HepG2 (cell line): ENCODE measurements around the gene ESYT1. TPM values are rescaled to one million over a fixed set of nuclear protein-coding genes. Genes with fewer than 3 reads are reported as not detected.

Experiments used
- CENPX ChIP-seq: sonication (generic); formaldehyde crosslinking; IDR thresholded peaks from 2 replicates; pipeline ENCODE4 v1.9.0; 2021; ENCODE audit warnings: mild to moderate bottlenecking, missing genetic modification reagents, moderate library complexity
- DMTF1 ChIP-seq: sonication (generic); formaldehyde crosslinking; IDR thresholded peaks from 2 replicates; pipeline ENCODE4 v1.4.0; 2020; ENCODE audit warnings: mild to moderate bottlenecking, missing genetic modification reagents
- FOSL2 ChIP-seq: sonication (generic); formaldehyde crosslinking; IDR thresholded peaks from 2 replicates; pipeline ENCODE4 v1.4.0; 2020; ENCODE audit warnings: missing genetic modification reagents
- FOXK2 ChIP-seq: fragments of 450-650 bp; IDR thresholded peaks from 2 replicates; pipeline ENCODE4 v1.6.1; 2016
- GPBP1L1 ChIP-seq: sonication (generic); formaldehyde crosslinking; IDR thresholded peaks from 2 replicates; pipeline ENCODE4 v1.5.0; 2020; ENCODE audit warnings: mild to moderate bottlenecking, missing genetic modification reagents
- HIC2 ChIP-seq: sonication (generic); formaldehyde crosslinking; IDR thresholded peaks from 2 replicates; pipeline ENCODE4 v1.9.0; 2022; ENCODE audit warnings: low read depth, missing genetic modification reagents
- HNF4A ChIP-seq: sonication (generic); formaldehyde crosslinking; IDR thresholded peaks from 2 replicates; pipeline ENCODE4 v1.4.0; 2020; ENCODE audit warnings: missing genetic modification reagents
- KDM1A ChIP-seq: IDR thresholded peaks from 2 replicates; pipeline ENCODE4 v1.6.1; 2016; ENCODE audit warnings: missing compliant biosample characterization
- KLF6 ChIP-seq: IDR thresholded peaks from 2 replicates; pipeline ENCODE4 v1.8.0; 2016; ENCODE audit warnings: missing biosample characterization, missing genetic modification reagents
- NAIF1 ChIP-seq: sonication (generic); formaldehyde crosslinking; IDR thresholded peaks from 2 replicates; pipeline ENCODE4 v1.5.0; 2020; ENCODE audit warnings: mild to moderate bottlenecking, missing genetic modification reagents, borderline replicate concordance
- NFKB2 ChIP-seq: sonication (generic); formaldehyde crosslinking; IDR thresholded peaks from 2 replicates; pipeline ENCODE4 v1.4.0; 2020; ENCODE audit warnings: missing genetic modification reagents, borderline replicate concordance
- PTBP1 ChIP-seq: fragments of 200-400 bp; formaldehyde crosslinking; IDR thresholded peaks from 2 replicates; pipeline ENCODE4 v1.6.1; 2018; ENCODE audit warnings: low read length, low read depth; ENCODE audit not compliant: poor library complexity, severe bottlenecking
- RFX5 ChIP-seq: IDR thresholded peaks from 2 replicates; pipeline ENCODE4 v1.6.1; 2011; ENCODE audit warnings: low read depth, low read length, improper control_type of control experiment
- TBL1XR1 ChIP-seq: fragments of 150-350 bp; IDR thresholded peaks from 2 replicates; pipeline ENCODE4 v1.6.1; 2014; ENCODE audit warnings: borderline replicate concordance, low read length; ENCODE audit not compliant: partially characterized antibody
- YY1 ChIP-seq: IDR thresholded peaks from 2 replicates; pipeline ENCODE4 v1.6.1; 2011; ENCODE audit warnings: low read length, low read depth, moderate library complexity, mild to moderate bottlenecking; ENCODE audit not compliant: insufficient read depth, insufficient replicate concordance
- ZBTB21 ChIP-seq: sonication (generic); formaldehyde crosslinking; IDR thresholded peaks from 2 replicates; pipeline ENCODE4 v1.4.0; 2020; ENCODE audit warnings: missing genetic modification reagents
- ZMAT3 ChIP-seq: sonication (generic); formaldehyde crosslinking; conservative IDR thresholded peaks from 2 replicates; pipeline ENCODE4 v1.7.0; 2021; ENCODE audit warnings: missing genetic modification reagents
- ZNF343 ChIP-seq: sonication (generic); formaldehyde crosslinking; IDR thresholded peaks from 2 replicates; pipeline ENCODE4 v1.4.0; 2020; ENCODE audit warnings: mild to moderate bottlenecking, missing genetic modification reagents
- ZNF543 ChIP-seq: sonication (generic); formaldehyde crosslinking; IDR thresholded peaks from 2 replicates; pipeline ENCODE4 v1.4.0; 2020; ENCODE audit warnings: mild to moderate bottlenecking, missing genetic modification reagents
- ZNF704 ChIP-seq: sonication (generic); formaldehyde crosslinking; IDR thresholded peaks from 2 replicates; pipeline ENCODE4 v1.8.1; 2023; ENCODE audit warnings: mild to moderate bottlenecking, inconsistent platforms, moderate library complexity, missing genetic modification reagents, borderline replicate concordance
- ZNF720 ChIP-seq: sonication (generic); formaldehyde crosslinking; IDR thresholded peaks from 2 replicates; pipeline ENCODE4 v1.4.0; 2020; ENCODE audit warnings: missing genetic modification reagents
- ZNF737 ChIP-seq: sonication (generic); formaldehyde crosslinking; IDR thresholded peaks from 2 replicates; pipeline ENCODE4 v1.5.0; 2020; ENCODE audit warnings: missing genetic modification reagents, mild to moderate bottlenecking, borderline replicate concordance
- polyA plus RNA-seq, 8 experiments: library from polyadenylated mRNA; depleted of rRNA in 3 of 8; stranded (reverse) in 7 of 8; unstranded in 1 of 8; fragments of >200 nt; fragmentation: Illumina TruSeq in 4 of 8; extraction: Trizol in 4 of 8; gene quantifications; 2 replicates each; pipeline versions ENCODE4 v1.2.1 to v1.2.3, GENCODE V29; 2011 to 2016; ENCODE audit warnings: low read depth in 4 of 8, missing spikeins in 1 of 8, mixed read lengths in 1 of 8; ENCODE audit not compliant: insufficient read depth in 1 of 8
- total RNA-seq, 5 experiments: library from RNA; depleted of rRNA; stranded (reverse); fragments of >200 nt; fragmentation: Illumina TruSeq; extraction: Trizol; gene quantifications; 2 replicates each; pipeline ENCODE4 v1.2.3, GENCODE V29; 2016; ENCODE audit warnings: low read depth in 1 of 5

ESYT1 gene
- total and polyA plus RNA-seq, 2 of the 13 experiments (the other 11 are each of a cell fraction or from before 2014, with no cell fraction given), result 66.9 to 71.0 TPM

- TF ChIP-seq ZMAT3 (CRISPR knock-in tag) (peak; percentile 97), HNF4A (CRISPR knock-in tag) (peak; percentile 100), DMTF1 (CRISPR knock-in tag) (no peak), RFX5 (no peak), ZNF543 (peak; percentile 97), NAIF1 (no peak), ZNF737 (CRISPR knock-in tag) (no peak), NFKB2 (no peak), ZNF343 (CRISPR knock-in tag) (peak; percentile 98), FOSL2 (CRISPR knock-in tag) (peak; percentile 85), KDM1A (CRISPR knock-in tag) (peak; percentile 84; the same call in 1 of the 2 replicates), ZBTB21 (CRISPR knock-in tag) (0 out of 2 replicates have a peak, but pooled peaks have one; percentile 37), HIC2 (CRISPR knock-in tag) (peak; percentile 95), KLF6 (CRISPR knock-in tag) (peak; percentile 93), PTBP1 (no peak), ZNF704 (CRISPR knock-in tag) (0 out of 2 replicates have a peak, but pooled peaks have one; percentile 26), TBL1XR1 (peak; percentile 90), FOXK2 (peak; percentile 72; the same call in 1 of the 2 replicates), ZNF720 (CRISPR knock-in tag) (no peak), CENPX (CRISPR knock-in tag) (no peak), GPBP1L1 (no peak), YY1 (no peak)
Observed at GRCh38 chr12:56081393-56082347, 46.4 kb upstream of the ESYT1 start (continued).
